Measurements from ENCODE around the gene SH2B2. TPM values are rescaled to one million over a fixed set of nuclear protein-coding genes. Genes with fewer than 3 reads are reported as not detected.
A peak's percentile ranks its signal among the peaks of the same experiment; 100 is the strongest.

Gene SH2B2
- total RNA-seq, 1 experiment from 2014 or later, result 14.7 TPM

GRCh38 chr7:102272075-102272916 lies 14.4 kb upstream of the SH2B2 start:
- Mint-ChIP-seq H3K27ac (no peak overlapping the region), H3K4me1 (peaks cover 5% of the 10 kb centered on the region; the same call in 1 of the 2 replicates), H3K27me3 (ENCODE audit: low read depth) (no peaks in the 10 kb centered on the region), H3K36me3 (no peaks in the 10 kb centered on the region), H3K4me3 (no peak overlapping the region), H3K9me3 (no peaks in the 10 kb centered on the region)
- TF ChIP-seq ZNF121 (CRISPR knock-in tag; IDR thresholded peaks at IDR 0.05) (peak; percentile 24; the same call in 1 of the 2 replicates), NFATC4 (CRISPR knock-in tag; IDR thresholded peaks at IDR 0.05) (no peak), CTCF (IDR thresholded peaks at IDR 0.05) (peak; percentile 92), TEAD4 (CRISPR knock-in tag; IDR thresholded peaks at IDR 0.05) (0 out of 2 replicates have a peak, but pooled peaks have one; percentile 34), TEAD1 (CRISPR knock-in tag; IDR thresholded peaks at IDR 0.05) (peak; percentile 72; the same call in 1 of the 2 replicates), FOXP1 (CRISPR knock-in tag; IDR thresholded peaks at IDR 0.05; ENCODE audit: borderline replicate concordance) (peak; percentile 57; the same call in 1 of the 2 replicates), MAX (CRISPR knock-in tag; IDR thresholded peaks at IDR 0.05) (0 out of 2 replicates have a peak, but pooled peaks have one; percentile 25), ZNF423 (CRISPR knock-in tag; IDR thresholded peaks at IDR 0.05) (no peak), PRRX2 (CRISPR knock-in tag; IDR thresholded peaks at IDR 0.05) (no peak)
- POLR2A ChIA-PET, result no interaction called here
- CTCF ChIA-PET, result interaction anchor here (0.6 to 1.6 kb wide), 12 partner anchors 12 to 730 kb away, joined by 3 to 10 read pairs (median 4); partner anchors contain the start of gene PRKRIP1
- ATAC-seq, result peak; percentile 90
- peak; percentile 89 for DNase-seq (ENCODE audit: low spot score)

- ATAC-seq (no peak), DNase-seq (ENCODE audit: low spot score) (no peak)
- no peaks in the 10 kb centered on the region for H3K27me3 Mint-ChIP-seq (ENCODE audit: low read depth)
- POLR2A ChIA-PET, result no interaction called here
- peaks cover 5% of the 10 kb centered on the region; the same call in 1 of the 2 replicates for H3K4me1 Mint-ChIP-seq
- H3K27ac Mint-ChIP-seq, result no peak overlapping the region
- no peak for TF ChIP-seq IRF1 (CRISPR knock-in tag; IDR thresholded peaks at IDR 0.05)
- TF ChIP-seq USF1 (CRISPR knock-in tag; IDR thresholded peaks at IDR 0.05), result no peak
- no peak for TF ChIP-seq ZMAT4 (CRISPR knock-in tag; IDR thresholded peaks at IDR 0.05)
- TF ChIP-seq ZNF425 (CRISPR knock-in tag; conservative IDR thresholded peaks at IDR 0.05), result no peak
- no peak for TF ChIP-seq SP1 (CRISPR knock-in tag; conservative IDR thresholded peaks at IDR 0.05)
- no peak for TF ChIP-seq ZNF396 (CRISPR knock-in tag; IDR thresholded peaks at IDR 0.05; ENCODE audit: borderline replicate concordance)
- no peak for TF ChIP-seq USF2 (CRISPR knock-in tag; IDR thresholded peaks at IDR 0.05)
- H3K4me3 Mint-ChIP-seq, result no peak overlapping the region
- H3K9me3 Mint-ChIP-seq, result no peaks in the 10 kb centered on the region
- H3K36me3 Mint-ChIP-seq, result no peaks in the 10 kb centered on the region
- CTCF ChIA-PET, result interaction anchor here (0.6 to 1.6 kb wide), 12 partner anchors 13 to 730 kb away, joined by 3 to 10 read pairs (median 4); partner anchors contain the start of gene PRKRIP1
Observed at GRCh38 chr7:102272917-102273748, 13.5 kb upstream of the SH2B2 start.
